GM12878 (cell line): ENCODE data around the gene FGF12. TPM values are rescaled to one million over a fixed set of nuclear protein-coding genes. Genes with fewer than 3 reads are reported as not detected.

Source experiments
- CBX5 ChIP-seq: sonication (generic); IDR thresholded peaks from 2 replicates; pipeline ENCODE4 v1.6.1; 2016; ENCODE audit warnings: low read depth, moderate library complexity, mild to moderate bottlenecking, inconsistent platforms
- CTCF ChIP-seq, 3 experiments: IDR thresholded peaks in 2 of 3; conservative IDR thresholded peaks in 1 of 3; 2 replicates each; pipeline ENCODE4 v1.5.1; 2011; ENCODE audit warnings: low read depth in 3 of 3, low read length in 3 of 3, mild to moderate bottlenecking in 3 of 3, control low read depth in 2 of 3, moderate library complexity in 2 of 3, inconsistent platforms in 1 of 3, mixed read lengths in 1 of 3; ENCODE audit not compliant: control insufficient read depth in 2 of 3, insufficient read depth in 1 of 3; ENCODE audit errors: extremely low read depth in 1 of 3
- HSF1 ChIP-seq: fragments of 150-350 bp; IDR thresholded peaks from 2 replicates; pipeline ENCODE4 v1.6.1; 2014; ENCODE audit warnings: mild to moderate bottlenecking, low read depth, low read length
- JUND ChIP-seq: IDR thresholded peaks from 2 replicates; pipeline ENCODE4 v1.6.1; 2012; ENCODE audit warnings: low read depth, mild to moderate bottlenecking, low read length, improper control_type of control experiment, moderate library complexity
- KAT2A ChIP-seq: conservative IDR thresholded peaks from 2 replicates; pipeline ENCODE4 v1.6.1; 2011; ENCODE audit warnings: low read depth, low read length; ENCODE audit not compliant: control insufficient read depth
- ZNF217 ChIP-seq: fragments of 450-650 bp; IDR thresholded peaks from 2 replicates; pipeline ENCODE4 v1.6.1; 2017; ENCODE audit warnings: antibody characterized with exemption, mild to moderate bottlenecking
- ZNF687 ChIP-seq: fragments of 450-650 bp; IDR thresholded peaks from 2 replicates; pipeline ENCODE4 v1.6.1; 2017; ENCODE audit warnings: mild to moderate bottlenecking, moderate library complexity
- polyA plus RNA-seq, 11 experiments: library from polyadenylated mRNA; depleted of rRNA in 4 of 11; unstranded in 6 of 11; stranded (reverse) in 5 of 11; fragments of >200 nt; fragmentation: Nextera tagmentation in 4 of 11; fragmentation: Illumina TruSeq in 1 of 11; extraction: Ambion mirVana in 4 of 11; extraction: Trizol in 1 of 11; gene quantifications; 1 replicate in 1 of 11; 2 replicates in 10 of 11; pipeline versions ENCODE4 v1.2.1 to v1.2.3, GENCODE V29; 2011 to 2016; ENCODE audit warnings: inconsistent platforms in 2 of 11, missing spikeins in 2 of 11, low read depth in 1 of 11
- total RNA-seq, 4 experiments: library from RNA; depleted of rRNA in 3 of 4; stranded (reverse); fragments of >200 nt in 3 of 4; fragmentation: Illumina TruSeq in 1 of 4; extraction: Trizol in 1 of 4; gene quantifications; 2 replicates each; pipeline versions ENCODE4 v1.2.1 to v1.2.3, GENCODE V29; 2013 to 2021

Gene FGF12
- total and polyA plus RNA-seq, 10 of the 15 experiments (the other 5 are each of a cell fraction or from before 2014, with no cell fraction given): 0.03 to 0.43 (median 0.13) TPM; not detected in 7

GRCh38 chr3:192229866-192230265, 497.5 kb downstream of the FGF12 start (continued):
- TF ChIP-seq CTCF (IDR thresholded peaks at IDR 0.05 in 2 of 3, conservative IDR thresholded peaks at IDR 0.05 in 1 of 3; ENCODE audit: control insufficient read depth in 2 of 3, extremely low read depth in 1 of 3, insufficient read depth in 1 of 3, low read depth in 3 of 3, low read length in 3 of 3) (no peak), CBX5 (no peak), ZNF687 (no peak), HSF1 (no peak), JUND (no peak), ZNF217 (no peak), KAT2A (no peak)
